ENCODE measurements around the gene VTI1B.

- TF ChIP-seq CTCF (IDR thresholded peaks at IDR 0.05) (no peak), ZFX (IDR thresholded peaks at IDR 0.05; ENCODE audit: borderline replicate concordance) (no peak)
Observed at GRCh38 chr14:67622675-67623074, 51.8 kb downstream of the VTI1B start.

All from 22Rv1 (cell line).